CD4-positive, alpha-beta T cell treated with Interleukin-21 for 1 hour (primary cell): ENCODE measurements around the gene CASZ1.

Experiments used
- DNase-seq: peaks from one replicate; pipeline ENCODE4 v3.0.0-alpha.2; 2020

The CASZ1 gene

DNA sequence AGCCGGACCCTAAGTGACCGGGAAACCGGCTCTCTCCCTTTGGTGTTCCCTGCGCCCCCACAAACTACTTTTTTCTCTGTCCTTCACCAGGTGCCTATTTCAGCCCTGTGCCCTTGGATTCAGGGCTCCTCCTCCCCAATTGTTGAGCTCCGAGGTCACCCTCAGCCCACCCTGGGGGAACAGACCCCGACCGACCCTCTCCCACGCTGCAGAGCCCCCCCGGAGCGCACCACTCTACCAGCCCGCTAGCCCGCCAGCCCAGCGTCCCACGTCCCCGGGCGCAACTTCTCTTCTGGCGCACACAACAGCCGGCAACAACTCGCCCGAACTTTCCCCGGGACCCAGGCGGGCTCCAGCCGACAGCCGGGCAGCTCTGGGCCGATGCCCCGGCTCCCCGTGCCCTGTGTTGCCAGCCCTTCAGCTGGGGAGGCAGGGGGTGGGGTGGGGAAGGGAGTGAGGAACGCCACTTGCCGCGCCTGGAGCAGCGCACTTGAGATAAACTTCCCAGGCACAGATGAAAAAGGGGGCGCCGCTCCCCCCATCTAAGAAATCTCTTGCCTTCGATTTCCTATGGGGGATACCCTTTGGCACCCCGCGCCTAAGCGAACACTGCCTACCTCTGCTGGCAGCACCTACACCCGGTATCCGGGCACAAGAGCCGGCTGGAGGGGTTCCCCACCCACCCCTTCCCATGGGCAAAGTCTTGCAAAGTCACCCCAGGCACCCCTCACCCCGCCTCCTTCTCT, 997 bp downstream of the CASZ1 start:
- no peak for DNase-seq

DNA sequence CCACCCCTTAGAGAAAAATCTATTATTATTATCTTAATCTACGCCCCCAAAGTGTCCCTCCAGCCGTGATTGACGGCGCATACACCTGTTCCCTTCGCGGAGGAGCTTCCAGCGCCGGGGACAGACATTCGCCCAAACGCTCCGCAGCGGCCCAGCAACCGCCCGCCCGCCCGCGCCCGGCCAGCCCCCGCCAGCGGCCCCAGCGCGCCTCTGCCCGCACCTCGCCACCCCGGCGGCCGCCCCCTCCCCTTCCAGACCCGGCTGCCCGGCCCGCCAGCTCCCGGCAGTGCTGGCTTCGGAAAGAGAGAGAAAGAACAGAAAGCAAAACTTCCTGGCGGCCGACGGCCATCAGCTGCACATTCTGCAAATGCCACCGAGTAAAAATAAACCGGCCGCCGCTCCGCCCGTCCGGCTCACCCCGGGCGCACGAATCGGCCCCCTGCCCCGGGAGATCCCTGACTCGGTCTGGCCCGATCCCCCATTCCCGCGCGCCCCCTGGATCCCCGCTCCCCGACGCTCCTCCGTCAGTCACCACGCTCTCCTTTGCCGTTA, 1.6 kb downstream of the CASZ1 start:
- DNase-seq = no peak

DNA sequence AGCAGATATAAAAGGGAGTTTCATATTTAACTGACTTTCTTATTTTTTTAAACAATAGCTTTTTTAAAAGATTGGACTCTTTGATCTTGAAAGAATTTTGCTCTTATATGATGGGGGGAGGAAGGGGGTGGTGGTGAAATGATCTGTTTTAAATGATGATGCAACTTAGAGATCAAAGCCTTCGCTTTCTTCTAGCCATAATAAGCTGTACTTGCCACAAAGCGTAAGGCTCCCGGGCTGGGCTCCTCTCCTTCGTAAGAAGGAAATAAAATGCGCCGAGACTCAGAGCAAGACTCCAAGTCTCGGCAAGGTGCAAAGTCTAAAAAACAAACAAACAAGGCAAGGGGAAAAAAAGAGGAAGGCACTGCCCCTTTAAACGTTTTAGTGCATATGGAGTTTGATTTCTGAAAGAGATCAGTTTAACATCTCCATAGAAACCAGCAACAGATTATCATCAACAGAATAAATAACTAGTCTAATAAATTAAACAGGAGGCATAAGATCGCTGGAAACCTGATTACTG, 3.3 kb downstream of the CASZ1 start:
- no peak for DNase-seq

DNA sequence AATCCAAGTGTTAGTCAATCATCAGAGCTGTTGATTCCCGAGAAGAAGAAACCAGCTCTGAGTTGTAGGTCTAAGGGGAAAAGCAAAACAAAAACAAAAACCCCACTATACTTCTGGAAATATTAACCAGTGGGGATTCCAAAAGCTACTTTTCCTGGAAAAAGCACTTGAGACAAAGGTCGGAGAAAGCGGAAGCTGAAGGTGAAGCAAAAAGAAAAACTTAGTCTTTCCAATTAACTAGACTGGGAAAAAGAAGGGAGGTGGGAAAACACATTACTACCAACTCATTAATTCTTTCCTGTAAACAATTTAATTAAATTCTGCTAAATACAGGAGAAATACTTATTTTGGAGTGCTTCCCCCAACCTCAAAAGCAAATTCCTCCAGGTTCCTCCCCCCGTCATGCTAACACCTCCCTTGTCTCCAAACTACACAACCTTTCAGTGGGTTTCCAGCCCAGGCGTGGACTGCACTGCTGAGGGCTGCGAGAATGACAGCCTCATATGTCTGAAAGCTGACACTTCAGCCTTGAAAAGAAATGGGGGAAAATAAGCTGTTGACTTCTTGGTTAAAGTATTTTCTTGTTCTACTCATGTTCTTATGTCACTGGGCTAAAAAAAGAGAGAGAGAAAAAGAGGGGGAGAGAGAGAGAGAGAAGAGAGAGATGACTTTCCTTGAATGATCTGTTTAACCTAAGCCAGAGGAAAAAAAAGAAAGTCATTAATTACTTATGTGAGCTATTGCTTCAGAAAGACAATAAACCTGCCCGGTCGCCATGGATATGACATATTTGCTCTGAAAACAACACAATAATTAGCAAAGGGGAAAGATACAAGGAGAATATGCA, 5.1 kb downstream of the CASZ1 start:
- DNase-seq = no peak

DNA sequence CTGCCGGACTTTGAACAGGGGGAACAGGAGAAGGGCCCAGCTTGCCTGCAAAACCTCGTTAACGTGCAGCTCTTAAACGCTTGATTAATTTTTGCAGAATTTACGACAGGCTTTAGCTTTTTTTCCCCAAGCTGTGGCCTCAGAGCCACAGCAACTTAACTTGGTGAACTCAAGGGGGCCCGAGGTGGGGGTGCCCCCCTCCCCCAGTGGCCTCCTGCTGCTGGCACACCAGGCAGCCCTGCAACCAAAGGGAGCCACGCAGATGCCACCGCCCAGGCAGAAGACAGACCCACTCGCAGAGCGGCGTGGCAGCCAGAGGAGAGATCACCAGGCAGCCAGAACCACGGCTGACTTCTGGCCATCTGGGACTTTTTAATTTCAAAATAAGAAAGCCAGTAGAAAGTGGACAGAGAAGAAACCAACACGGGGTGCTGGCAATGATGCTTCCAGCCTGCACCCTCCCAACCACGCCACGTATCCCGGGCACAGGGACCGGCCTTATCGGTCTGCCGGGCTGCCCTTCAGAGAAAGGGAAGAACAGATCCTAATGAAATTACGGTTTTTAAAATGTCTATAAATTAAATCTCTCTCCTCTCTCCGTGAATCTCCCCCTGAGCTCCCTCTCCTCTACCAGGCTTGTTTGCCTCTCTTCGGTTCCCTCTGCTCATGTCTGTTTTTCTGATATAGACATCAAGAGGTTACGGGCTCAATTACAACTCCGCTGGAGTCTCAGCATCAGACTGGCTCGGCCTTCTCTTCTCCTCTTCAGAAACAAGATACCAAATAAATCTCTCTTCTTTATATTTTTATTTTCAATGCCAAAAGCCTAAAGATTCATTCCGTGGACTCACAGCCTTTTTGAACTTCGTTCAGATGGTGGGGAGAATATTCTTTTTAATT, 6.4 kb downstream of the CASZ1 start:
- DNase-seq = no peak

DNA sequence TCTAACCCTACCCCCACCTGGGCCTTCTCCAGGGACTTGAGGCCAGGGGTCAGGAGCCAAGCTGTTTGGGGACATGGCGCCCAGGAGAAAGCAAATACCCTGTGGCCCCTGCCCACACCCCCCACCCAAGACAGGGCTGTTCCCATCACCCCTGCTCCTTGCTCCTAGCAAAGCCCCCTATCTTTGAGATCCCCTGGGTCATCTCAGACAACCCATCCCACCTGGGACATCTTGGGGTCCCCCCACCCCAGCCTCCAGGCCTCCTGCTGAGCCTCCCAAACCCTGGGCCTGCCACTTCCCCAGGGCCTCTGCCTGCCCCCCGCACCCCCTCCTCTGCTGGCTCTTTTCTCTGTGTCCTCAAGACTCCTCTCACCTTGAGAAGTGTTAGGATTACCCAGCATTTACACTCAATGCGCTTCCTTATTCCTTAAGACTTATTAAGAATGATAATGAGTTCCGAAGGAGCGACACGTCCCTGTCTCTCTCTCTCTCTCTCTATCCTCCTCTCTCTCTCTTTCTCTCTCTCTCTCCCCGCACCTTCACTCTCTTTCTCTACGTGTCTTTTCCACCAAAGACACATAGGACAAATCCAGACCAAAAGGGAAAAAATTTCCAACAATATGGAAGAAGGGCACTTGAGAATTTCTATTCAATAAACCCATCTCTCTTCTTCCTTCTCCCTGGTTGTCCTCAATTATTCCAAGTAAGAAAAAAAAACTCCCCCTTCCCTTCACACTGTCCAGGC, 7.2 kb downstream of the CASZ1 start:
- no peak for DNase-seq

DNA sequence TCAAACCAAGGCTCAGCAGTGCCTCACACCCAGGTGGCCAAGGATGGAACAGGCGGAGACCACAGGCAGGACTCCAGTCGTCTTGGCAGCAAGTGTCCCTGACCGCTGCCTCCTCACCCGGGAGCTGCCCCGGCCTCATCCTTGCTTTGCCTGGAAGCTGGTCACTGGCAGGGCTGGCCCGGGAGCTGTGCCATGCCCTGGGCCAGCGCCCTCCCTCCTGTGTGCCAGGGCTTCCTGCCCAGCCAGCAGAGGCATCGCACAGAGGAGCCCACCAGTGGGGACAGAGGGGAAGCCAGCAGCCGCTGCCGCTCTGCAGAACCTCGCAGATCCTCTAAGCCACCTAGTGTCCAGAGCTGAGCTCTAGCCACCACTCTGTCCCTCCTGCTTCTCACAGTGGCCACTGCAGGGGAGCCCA, 7.8 kb downstream of the CASZ1 start:
- DNase-seq = no peak

DNA sequence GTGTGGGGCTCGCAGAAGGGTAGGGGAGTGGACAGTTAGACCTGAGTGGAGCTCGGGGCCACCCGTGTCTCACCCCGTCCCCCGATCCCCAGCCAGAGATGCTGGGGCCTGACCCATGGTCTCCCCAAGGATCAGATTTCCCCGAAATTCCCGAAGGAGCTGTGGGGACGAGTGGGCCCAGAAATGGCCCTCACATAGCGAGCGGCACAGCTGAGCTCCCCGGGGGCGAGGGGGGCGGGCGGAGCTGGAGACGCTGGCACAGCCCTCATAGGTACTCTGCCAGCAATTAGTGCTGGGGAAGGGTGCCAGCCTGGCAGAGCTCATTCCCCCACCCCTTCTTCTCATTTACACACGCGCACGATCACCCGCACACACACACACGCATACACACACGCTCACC, 9.2 kb downstream of the CASZ1 start:
- no peak for DNase-seq

DNA sequence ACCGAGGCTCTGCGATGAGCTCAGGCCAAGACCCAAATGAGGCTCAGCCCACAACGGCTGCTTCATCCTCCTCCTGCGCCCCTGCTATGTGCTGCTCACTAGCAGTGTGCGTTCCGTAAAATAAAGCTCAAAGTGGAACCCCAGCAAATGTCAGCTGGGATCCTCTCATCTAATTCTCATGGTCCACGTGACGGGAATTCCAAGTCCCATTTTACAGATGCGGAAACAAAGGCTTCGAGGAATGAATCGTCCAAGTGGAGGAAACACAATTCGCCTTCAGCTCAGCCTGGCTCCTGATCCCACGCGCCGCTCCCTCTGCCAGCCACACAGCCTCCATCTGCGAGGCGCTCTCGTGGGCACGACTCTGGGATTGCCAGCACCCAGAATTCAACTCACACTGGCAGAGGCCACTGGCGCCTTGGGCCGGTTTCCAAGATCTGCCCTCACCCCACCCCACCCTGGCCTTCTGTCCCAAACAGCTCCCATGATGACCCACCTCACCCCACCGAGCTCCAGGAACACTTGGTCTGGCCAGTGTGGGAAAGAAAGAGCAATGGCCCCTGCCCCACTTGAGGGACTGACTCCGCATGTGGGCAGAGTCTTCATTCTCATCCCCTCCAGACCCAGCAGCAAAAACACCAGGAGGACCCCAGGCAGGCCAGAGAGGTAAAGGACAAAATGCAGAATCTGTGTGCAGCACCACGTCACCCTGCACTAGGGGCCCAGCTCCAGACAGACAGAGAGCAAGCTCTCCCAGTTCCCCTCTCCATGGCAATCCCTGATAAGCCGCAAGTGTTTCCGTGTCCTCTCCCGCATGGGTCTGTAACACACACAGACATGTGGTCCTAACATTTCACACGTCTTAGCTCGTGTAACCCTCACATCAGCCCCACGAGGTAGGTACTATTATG, 10.5 kb downstream of the CASZ1 start:
- DNase-seq = no peak

DNA sequence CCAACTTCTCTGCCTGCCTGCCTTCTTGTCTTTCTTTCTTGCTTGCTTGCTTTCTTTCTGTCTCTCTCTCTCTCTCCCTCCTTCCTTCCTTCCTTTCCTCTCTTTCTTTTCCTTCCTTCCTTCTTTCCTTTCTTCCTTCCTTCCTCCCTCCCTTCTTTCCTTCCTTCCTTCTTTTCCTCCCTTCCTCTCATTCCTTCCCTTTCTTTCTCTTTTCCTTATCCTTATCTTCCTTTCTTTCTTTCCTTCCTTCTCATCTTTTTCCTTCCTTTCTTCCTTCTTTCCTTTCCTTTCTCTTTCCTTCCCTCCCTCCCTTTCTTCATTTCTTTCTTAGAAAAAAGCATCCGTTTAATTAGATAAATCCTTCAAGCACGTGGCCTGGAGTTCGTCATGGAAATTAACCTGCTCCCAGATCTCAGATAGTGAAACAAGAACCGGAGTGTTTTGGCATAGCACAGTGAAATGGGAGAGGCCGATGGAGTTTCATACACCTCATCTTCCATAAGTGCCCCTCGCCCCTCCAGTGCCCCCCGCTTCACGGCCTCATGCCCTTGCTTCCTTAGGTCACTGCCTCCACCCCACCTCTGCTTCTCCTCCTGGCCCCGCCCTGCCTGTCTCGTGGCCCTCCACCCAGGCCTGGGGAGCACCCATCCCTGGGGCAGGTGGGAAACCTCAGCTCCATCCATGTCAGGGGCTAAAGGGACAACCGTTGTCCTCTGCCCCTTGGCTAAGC, 11.3 kb downstream of the CASZ1 start:
- no peak for DNase-seq

DNA sequence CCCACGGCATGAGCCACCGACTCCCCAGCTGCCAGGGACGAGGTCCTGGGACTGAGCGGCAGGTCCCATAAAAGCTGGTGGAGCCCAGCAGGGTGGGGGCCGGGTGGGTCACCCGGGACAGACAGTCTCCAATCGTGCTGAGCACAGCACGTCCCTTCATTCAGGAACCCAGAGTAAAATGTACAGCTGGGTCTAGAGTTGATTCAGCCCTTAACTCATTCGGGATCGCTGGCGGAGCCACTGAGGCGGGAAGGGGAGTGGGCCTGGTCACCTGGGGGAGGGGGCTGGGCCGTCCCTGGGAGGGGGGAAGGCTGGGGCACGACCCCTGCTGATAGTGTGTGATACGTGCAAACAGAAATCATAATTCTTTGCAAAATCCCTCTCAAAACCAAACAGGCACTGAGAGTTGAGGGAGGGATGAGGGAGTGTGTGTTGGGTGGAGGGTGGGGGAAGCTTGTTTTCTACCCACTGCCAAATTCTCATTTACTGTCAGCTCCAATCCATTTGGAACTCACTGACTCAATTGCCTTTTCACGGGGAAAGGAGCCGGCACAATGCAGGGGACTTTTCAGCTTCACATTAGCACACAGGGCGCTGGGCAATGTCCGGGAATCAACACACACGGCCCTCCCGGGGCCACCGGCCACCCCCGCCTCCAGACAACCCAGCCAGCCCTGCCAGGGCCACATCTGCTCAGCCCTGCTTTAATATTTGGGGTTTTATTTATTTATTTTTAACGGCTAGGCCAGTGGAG, 13.8 kb downstream of the CASZ1 start:
- DNase-seq = no peak

DNA sequence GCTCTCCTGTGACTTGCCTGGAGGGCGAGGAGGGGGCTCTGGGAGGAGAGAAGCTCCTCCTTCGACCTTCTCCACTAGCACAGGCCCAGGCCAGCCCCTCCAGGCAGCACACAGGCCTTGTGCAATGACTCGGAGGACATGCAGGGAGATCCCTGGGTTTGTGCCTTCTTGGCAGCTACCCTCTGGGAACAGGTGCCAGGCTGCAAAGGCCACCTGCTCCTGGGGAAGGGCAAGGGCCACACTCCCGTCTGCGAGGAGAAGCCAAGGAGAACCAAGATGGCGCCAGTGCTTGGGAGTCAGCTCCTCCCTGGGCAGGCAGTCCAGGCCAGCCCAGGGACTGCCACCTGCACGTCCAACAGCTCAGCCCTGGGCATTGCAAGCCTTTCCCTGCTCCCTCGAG, 15.3 kb downstream of the CASZ1 start:
- DNase-seq = no peak

DNA sequence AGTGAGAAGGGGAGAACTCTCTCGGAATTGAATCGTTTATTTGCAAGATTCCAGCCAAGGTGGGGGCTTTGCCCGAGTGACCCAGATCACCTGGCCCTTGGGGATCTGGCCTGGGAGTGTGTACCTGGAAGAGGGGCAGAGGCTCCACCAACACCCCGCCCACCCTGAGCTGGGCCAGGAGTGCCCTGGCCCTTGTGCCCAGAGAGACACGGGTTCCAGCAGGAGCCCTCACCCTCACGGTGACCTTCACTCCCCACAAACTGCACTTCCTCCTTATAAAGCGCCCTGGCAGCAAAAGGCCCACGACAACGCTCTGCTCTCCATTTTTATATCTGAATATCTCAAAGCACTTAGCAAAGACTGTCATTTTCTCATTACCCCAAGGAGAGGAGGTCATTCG, 16.6 kb downstream of the CASZ1 start:
- DNase-seq = no peak

DNA sequence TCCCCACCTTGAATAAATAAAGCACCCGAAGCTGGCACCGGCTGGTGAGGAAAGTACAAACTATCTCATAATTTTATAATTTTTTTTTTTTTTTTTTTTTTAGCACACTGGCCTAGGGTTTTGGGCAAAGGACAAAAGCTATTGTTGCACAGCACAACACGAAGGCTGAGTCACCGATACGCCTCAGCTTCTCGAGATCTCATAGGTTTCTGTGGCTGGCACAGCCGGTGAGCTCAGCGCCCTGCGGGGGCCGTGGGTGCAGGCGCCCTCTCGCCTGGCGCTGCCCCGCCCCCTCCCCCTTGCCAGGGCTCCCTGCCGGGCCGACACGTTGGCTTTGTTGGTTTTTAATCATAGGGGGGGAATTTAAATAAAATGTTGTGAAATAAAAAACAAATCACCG, 17.2 kb downstream of the CASZ1 start:
- no peak for DNase-seq

DNA sequence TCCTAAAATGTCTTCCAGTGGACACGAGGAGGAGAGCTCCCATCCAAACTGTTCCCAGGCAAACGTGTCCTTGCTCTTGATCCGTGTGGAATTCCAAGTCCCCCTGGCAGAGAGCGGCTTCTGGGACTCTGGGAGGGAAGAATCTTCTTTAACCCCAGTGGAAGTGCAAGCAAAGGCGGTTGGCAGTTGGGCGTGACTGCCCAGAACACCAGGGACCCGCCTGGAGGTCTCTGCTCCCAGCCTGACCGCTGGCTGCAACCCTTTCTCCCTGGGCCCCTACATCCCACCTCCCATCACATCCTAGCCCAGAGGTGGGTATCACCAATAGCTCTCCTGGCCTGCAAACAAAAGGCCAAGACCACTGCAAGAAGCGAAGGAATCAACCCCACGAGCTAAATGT, 17.8 kb downstream of the CASZ1 start:
- no peak for DNase-seq

DNA sequence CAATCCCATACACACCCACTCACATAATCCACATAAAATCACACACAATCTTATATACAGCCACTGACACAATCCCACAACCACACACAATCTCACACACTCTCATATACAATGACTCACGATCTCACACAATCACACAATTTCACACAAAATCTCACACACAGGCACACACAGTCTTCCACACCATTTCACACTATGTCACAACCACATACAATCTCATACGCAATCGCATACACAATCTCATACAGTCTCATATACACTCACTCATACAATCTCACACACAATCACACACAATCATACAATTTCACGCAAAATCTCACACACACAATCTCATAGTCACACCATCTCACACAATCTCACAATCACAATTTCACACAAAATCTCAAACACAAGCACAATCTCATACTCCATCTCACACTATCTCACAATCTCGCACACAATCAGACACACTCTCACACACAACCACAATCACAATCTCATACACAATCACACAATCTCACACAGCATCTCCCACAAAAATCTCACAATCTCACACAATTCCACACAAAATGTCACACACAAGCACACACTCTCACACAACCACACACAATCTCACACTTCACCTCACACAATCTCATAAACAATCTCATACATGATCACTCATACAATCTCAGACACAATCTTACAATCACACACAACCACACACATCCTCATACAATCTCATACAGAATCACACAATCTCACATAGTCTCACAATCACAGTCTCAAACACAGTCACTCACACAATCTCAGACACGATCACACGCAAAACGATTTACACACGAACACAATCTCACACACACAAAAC, 18.5 kb downstream of the CASZ1 start:
- DNase-seq = no peak

DNA sequence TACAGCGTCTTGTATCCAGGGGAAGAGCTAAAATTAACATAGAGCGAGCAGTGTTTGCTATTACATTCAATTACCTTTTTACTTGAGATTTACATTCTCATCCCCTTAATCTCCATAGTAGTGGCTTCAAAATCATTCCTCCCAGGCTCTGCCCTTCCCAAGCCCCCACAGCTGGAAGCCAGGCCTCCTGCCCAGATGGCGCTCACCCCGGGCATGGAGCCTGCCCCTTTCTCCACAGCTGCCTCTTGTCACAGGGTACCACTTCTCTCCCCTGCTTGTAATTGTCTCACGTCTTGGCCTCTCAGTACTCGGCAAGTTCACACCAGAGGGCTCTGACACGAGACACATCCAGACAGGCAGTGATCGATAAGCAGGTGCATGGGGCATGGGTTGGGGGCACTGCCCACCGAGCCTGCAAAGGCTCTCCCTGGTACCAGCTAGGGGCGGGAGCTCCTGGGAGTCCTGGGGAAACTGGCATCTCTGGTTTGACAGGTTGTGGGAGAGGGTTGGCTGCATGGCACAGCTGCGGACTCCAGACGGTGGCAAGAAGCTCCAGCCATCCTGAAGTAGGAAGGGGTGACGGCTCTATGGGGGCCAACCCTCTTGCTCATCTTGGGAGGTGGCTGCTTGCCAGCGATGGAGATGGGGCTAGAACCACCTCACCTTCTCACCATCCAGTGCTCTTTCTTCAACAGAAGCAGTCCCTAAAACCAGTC, 20.1 kb downstream of the CASZ1 start:
- no peak for DNase-seq

DNA sequence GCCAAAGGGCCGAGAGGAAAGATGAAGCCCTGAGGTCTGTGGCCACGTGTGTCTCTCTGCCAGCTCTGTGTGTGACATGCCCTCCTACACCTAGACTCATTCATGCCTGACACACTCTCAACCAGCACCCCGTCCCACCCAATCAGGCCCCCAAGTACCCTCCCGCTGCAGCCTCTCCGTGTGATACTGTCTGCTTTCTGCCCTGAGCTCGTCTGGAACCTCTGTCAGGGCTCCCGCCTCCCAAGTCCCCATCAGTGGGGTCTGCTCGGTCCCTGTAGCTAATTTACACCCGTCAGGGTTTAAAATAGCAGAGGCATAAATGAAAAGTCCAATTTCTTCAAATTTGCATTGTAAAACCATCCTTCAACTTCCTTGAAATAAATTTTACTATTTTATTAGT, 20.7 kb downstream of the CASZ1 start:
- DNase-seq = no peak
